Stimulated activated CD4-positive, alpha-beta T cell treated with anti-CD3 and anti-CD28 coated beads, Interleukin-1b, Interleukin-23, amount 100 ng/mL, for 24 hours (primary cell): ENCODE data around the gene RPL3.

Experiments used
- DNase-seq, 4 experiments: peaks; one replicate each; pipeline ENCODE4 v3.0.0-alpha.2; 2020; ENCODE audit warnings: low read depth in 4 of 4, low spot score in 1 of 4

The RPL3 gene

DNA sequence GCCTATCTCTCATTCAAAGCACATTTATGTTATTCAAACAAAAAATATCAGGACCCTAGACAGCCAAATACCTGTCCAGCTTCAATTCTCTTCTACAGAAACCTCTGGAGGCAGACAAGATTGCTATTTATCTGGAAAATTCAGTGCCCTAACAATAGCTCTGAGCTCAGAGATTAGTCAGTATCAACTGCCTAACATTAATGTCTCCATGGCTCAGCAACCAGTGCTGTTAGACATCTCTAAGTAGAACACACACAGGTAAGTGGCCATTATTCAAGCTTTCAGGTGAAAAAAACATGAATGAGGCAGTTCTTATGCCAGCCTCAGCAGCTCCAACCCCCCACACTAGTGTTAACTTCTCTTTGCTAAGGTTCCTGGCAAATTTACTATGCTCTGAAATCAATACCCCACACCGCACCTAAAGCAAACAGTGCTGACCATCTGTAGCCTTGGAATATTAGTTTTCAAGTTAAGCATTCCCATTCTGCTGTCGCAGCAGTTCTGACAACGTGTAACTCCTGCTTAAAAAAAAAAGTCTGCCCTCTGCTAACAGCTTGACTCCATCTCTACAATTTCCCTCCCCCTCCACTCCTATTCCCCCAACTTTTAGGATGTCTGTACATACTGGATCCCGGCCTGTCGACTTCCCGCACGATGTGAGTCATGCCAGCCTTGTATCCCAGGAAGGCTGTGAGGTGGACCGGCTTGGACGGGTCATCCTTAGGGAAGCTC lies 1.5 kb downstream of the RPL3 start:
- no peak for DNase-seq

DNA sequence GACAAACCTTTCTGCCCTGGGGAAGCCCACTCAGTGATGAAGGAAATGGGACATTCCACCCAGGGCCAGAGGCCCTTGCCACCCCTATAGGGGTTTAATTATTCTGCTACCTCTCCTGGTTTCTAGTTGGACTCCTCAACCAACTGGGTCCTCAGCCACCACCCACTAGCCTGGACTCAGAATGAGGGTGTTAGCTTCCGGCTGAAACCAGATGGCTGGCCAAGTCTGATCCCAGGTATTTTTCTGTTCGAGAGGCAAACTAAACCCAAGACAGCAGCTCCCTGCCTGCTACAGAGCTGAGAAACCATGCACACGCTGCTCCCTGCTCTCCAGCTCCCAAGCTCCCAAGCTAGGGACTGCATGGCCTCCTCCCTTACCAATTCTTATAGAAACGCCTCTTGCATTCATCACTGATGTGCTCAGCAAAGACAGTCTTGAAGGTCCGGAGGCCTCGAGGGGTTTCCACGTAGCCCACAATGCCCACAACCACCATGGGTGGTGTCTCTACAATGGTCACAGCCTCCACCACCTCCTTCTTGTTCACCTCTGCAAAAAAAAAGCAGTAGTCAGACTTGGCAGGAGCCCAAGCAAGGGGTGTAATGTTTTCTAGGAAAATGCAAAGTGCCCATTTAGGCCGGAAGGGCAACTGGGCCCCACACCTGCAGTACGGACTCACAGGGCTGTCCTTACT lies 2.2 kb downstream of the RPL3 start:
- DNase-seq: no peak

- peak; percentile 51 to 69 (median 62) for DNase-seq
Observed at GRCh38 chr22:39316440-39317083, 2.9 kb downstream of the RPL3 start.

GRCh38 chr22:39315389-39315788 lies 4.0 kb downstream of the RPL3 start:
- no peak for DNase-seq

- no peak for DNase-seq
Observed at GRCh38 chr22:39314251-39314971, 5.0 kb downstream of the RPL3 start.

- DNase-seq: no peak
Observed at GRCh38 chr22:39313258-39314001, 6.0 kb downstream of the RPL3 start.

DNA sequence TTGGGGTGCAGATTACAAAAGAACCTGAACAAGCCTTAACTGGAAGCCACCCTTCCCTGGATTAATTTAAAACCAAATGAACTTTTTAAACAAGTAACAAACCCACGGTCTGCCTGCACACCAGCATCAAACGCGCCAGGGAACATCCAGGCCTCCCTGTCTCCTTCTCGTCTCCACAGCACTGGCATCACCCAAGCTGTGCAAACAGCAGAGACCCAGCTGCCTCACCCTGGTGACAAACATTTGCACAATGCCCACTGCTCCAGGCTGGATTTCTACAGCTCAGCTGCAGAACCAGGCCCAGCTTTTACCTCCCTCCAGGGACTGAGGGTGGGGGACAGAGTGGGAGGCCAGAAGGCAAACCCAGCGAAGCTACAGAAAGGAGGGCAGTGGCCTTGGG lies 7.0 kb downstream of the RPL3 start:
- no peak for DNase-seq

DNA sequence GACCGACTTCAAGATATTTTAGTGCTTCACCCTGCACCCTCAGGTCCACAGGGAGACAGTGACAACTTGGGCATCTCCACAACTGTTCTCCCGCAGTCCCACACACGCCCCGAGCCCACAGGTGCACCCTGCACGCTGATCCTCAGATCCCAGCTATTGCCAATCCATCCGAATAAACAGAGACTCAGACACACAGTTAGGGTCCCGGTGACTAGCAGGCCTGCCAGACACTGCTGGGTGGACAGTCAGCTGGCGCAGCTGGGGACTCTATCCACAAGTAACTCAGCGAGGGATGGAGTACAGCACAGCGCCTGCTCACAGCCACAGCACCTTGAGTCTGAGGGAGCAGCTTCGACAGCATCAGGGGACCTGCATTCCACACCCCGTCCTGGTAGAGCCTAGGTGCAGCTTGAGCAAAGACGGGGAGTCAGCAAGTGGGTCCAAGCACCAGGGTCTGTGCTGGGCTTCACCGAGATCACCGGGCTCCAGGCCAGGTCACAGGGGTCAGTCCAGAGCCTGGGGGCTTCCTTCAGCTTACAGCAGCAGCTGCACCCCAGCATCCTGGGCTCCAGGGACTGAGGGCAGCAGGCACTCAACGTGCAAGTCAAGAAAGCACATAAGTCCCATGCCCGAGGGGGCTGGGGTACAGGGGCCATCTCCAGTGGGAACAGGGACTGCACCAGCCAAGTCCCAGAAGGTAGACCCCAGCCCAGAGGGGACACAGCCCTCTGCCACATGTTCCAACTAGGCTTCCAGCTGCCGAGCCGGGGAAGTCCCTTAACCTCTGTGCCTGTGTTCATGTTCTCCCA lies 7.6 kb downstream of the RPL3 start:
- peak in 1 of 4 experiments; percentile 32 for DNase-seq

DNA sequence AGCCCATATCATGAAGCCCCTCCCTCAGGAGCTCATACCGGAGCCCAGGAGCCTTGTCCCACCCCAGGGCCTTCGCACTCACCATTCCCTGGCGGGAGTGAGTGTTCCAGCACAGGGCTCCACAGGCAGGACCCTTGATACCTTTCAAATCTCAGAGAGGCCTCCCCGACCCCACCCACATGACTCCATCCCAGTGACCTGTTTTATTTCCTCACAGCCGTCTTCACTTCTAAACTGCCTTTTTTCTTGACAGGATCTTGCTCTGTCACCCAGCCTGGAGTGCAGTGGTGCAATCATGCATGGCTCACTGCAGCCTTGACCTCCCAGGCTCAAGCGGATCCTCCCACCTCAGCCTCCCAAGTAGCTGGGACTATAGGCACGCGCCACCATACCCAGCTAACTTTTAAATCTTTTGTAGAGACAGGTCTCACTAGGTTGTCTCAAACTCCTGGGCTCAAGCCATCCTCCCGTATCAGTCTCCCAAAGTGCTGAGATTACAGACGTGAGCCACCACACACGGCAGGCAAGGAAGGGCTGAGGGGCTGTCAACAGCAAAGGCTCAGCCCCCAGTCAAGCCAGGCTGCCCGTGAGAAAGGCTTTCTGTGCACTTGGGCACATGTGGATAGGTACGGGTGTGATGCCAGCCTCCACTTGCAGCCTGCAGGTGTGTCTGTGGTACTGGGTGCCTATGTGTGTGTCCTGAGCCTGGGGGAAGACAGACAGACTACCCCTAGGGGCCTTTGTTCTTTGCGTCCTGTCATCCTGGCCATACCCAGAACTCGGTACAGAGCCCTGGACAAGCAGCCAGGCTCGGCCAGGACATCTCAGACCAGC lies 9.3 kb downstream of the RPL3 start:
- DNase-seq: no peak

DNA sequence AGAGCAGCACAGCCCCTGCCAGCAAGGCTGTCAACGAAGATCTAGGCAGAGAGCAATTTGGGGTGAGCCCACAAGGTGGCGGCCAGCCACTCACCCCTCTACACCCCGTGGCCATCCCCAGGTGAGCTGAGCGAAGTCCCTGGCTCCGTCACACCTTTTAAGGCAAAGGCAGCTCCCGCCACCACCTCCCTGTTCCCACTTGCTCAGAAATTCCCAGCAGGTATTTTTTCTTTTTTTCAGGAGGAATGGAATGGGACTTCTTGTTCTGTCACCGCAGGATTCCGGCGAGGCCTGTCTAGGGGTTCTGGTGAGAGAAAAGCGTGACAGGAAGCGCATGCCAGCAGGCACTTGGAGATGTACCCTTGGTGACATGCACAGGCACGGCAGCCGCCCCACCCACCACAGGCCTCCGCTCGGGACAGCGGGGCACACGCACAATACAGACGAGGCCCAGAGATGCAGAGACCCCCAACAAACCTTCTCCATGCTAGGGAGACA lies 10.0 kb downstream of the RPL3 start:
- no peak for DNase-seq

DNA sequence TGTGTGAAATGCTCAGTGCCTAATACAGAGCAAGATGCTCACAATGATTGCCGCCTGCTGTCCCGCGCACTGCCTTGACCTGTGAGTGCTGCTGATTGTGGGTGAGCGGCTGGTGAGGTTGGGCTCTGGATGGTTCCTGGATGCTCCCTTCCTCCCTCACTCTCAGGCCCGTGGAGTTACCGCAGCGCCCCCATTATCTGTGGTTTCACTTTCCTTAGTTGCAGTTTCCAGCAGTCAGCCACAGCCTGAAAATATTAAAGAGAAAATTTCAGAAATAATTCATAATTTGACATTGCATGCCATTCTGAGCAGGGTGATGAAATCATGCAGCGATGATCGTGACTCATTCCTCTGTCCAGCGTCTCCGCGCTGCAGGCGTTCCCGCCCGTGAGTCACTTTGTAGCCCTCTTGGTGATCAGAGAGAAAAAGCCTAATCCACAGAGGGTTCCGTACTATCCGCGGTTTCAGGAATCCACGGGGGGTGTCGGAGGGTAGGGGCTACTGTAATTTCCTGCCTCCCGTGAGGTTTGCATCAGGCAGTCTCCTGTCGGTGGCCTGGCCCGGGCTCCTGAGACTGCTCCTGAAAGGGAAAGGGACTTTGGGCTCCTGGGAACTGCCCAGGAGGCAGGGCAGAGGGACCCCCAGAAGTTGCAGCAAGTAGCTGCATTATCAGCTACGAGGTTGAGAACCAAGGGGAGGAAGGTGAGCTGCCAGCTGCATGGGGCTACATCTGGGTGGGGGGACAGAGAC lies 10.6 kb downstream of the RPL3 start:
- no peak for DNase-seq

- peak in 2 of 4 experiments; percentile 36 to 48 for DNase-seq
Observed at GRCh38 chr22:39306456-39307361, 12.7 kb downstream of the RPL3 start.

DNA sequence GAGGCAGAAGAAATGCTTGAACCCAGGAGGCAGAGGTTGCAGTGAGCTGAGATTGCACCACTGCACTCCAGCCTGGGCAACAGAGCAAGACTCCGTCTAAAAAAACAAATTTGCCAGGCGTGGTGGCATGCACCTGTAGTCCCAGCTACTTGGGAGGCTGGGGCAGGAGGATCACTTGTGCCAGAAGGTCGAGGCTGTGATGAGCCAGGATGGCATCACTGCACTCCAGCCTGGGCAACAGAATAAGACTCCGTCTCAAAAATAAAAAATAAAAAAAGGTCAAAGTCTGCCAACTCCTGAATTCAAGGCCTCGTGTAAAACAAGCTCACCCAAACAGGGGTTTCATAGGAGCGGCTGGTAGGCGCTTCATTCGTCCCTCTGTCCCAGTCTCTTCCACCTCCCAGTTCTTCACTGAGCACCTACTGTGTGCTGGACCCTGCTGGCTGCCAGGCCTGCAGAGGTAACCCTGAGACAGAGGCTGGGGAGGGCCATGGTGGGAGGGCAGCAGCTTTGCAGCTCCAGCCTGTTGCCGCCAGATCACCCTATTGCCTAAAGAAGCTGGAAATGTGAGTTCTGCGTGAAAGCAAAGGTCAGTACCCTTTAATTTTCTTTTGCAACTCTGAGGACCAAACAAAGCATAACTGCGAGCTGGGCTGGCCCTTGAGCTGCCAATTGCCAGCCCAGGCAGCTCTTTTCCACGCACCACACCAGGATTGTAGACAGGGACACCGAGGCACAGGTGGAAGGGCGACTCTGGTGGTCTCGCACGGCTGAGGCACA lies 15.3 kb downstream of the RPL3 start:
- no peak for DNase-seq

DNA sequence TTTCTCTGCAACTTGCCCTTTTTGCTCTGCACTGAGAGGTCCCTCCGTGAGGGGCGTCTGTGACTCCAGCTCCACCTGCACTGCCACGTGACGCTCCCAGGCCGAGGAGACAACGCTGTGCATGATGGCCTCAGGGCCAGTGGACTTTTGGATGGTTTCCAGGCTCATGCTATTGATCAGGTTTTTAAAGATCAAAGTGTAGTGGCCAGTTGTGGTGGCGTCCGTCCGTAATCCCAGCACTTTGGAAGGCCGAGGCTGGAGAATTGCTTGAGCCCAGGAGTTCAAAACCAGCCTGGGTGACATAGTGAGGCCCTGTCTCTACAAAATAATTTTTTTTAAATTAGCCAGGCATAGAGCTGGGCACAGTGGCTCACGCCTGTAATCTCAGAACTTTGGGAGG lies 16.1 kb downstream of the RPL3 start:
- no peak for DNase-seq

DNA sequence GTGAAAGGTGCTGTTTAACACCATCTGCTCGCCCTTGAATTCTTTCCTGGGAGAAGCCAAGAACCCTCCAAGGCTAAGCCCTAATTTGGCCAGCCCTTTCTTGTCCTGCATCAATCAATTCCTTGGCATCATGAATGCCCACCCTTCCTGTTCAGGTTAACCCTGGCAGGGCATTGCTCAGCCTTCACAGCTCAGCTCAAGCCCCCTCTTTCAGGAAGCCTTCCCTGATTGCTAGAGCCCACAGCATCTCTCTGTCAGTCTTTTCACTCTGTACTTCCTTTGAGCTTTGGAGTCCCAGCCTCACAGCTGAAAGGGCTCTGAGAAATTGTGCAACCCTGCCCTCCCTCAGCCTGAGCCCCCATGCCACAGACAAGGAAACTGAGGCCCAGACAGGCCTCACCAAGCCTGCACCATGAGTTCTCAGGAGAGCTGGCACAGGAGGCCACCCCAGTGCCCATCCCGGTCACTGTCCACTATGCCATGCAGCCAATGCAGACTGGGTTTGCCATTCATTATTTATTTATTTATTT lies 16.9 kb downstream of the RPL3 start:
- no peak for DNase-seq

DNA sequence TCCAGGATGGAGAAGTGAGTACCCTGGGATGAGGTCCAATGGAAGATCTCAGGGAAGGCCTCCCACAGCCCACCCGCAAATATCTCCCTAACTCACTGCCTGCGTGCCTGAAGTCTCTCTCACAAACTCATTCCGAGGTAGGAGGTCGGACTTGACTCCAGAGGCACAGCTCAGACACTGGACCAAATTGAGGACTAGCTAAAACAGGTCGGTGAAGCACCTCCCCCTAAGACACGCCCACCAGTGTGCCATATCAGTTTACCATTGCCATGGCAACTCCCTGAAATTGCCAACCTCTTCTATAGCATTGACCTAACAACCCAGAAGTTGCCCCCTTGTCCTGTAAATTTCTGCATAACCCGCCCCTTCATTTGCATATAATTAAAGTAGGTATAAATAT lies 17.5 kb downstream of the RPL3 start:
- no peak for DNase-seq
